NCI-H774 (cell line): Measurements from ENCODE around the gene AKR1C4.
"Not testable (repeated sequence)": the region's sequence is repeated elsewhere in the genome, so short reads cannot be mapped to it uniquely, and the experiment has no call there.

Experiments used
- DNase-seq: peaks from one replicate; lab custom pipeline; 2025; lab: John Stamatoyannopoulos, UW

AKR1C4 gene

DNA sequence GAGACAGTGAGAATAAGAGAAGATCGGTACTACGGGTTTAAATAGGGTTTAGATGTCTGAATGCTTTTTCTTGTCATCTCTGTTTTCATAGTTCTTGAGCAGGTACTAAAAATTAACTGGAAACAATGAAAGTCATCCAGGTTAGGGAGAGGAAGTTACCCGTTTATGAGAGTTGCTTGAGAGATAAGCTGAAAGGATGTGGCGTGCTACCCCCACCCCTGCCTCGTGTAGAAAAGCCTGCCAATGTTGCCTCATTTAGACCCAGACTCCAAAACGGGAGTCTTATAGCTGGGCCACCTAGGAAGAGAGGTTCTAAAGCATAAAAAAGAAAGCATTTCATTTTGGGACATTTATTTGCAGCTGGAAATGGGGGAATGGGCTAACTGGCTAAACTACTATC, 10.2 kb downstream of the AKR1C4 start:
- no peak for DNase-seq

DNA sequence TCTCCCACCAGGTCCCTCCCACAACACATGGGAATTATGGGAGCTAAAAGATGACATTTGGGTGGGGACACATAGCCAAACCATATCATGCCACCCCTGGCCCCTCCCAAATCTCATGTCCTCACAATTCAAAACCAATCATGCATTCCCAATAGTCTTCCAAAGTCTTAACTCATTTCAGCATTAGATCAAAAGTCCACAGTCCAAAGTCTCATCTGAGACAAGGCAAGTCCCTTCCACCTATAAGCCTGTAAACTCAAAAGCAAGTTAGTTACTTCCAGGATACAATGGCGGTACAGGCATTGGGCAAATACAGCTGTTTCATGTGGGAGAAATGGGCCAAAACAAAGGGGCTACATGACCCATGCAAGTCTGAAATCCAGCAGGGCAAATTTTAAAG, 13.1 kb downstream of the AKR1C4 start:
- not testable (repeated sequence) for DNase-seq

DNA sequence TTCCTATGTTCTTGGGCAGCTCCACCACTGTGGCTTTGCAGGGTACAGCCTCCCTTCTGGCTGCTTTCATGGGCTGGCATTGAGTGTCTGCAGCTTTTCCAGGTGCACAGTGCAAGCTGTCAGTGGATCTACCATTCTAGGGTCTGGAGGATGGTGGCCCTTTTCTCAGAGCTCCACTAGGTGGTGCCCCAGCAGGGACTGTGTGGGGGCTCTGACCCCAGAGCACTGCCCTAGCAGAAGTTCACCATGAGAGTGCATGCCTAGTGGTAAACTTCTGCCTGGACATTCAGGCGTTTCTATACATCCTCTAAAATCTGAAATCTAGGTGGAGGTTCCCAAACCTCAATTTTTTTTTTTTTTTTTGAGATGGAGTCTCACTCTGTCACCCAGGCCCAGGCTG, 13.6 kb downstream of the AKR1C4 start:
- not testable (repeated sequence) for DNase-seq

DNA sequence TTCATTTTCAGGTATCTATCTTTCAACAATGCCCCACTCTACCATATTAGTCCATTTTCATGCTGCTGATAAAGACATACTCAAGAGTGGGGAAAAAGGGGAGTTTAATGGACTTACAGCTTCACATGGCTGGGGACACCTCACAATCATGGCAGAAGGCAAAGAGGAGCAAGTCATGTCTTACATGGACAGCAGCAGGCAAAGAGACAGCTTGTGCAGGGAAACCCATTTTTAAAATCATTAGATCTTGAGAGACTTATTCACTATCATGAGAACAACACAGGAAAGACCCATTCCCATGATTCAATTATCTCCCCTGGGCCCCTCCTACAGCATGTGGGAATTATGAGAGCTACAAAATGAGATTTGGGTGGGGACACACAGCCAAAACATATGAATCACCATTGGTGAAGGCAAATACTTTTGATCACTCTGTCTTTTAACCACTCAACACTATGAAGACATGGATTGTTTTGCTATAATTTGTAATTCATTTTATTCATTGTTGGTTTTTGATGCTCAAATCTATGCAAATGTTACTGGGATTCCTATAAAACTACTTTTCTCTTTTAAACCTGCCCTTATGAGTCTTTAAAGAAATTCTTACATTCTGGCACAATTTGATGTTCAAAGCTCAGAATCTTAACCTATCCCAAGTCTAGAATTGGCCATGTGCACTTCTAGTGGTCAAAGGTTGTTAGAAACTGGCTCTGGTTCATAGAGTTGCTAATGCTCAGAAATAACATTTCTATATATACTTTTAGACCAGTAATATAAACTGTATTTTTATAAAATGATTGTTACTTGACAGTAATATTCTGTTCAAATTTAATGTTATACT, 15.3 kb downstream of the AKR1C4 start:
- DNase-seq = no peak

DNA sequence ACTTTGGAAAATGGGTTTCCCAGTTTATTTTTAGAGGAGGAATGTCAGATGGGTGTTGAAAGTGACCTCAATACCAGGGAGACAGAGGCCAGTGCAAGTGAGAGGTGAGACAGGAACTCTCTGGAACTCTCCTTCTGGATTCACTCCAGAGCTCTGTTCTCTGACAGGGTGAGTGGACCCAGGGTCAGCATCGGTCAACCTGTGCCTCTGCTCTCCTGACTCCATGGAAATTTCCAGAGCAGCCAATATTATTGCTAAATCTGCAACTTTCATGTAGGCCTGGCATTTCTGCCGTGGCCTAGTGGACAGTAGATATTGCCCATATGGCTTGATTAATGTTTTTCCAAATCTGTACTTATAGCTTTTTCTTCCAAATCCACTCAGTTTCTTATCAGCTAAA, 20.2 kb downstream of the AKR1C4 start:
- no peak for DNase-seq

DNA sequence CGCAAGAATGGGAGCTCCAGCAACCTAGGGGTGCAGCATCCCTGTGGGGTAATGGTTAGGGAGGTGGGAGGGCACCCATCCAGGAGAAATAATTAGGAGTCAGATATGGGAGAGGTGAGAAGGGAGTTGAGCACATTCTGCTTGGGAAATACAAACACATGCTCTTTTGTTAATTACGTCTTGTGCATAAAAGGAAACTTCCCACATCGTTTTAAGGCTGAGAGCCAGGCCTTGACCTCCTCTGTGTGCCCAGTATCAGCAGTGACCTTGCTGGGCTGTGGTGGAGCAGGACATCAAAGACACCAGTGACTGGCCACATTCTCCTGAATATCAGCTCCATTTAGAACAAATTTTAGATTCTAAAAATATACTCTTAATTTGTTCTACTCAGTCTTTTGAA, 22.6 kb downstream of the AKR1C4 start:
- DNase-seq = no peak

DNA sequence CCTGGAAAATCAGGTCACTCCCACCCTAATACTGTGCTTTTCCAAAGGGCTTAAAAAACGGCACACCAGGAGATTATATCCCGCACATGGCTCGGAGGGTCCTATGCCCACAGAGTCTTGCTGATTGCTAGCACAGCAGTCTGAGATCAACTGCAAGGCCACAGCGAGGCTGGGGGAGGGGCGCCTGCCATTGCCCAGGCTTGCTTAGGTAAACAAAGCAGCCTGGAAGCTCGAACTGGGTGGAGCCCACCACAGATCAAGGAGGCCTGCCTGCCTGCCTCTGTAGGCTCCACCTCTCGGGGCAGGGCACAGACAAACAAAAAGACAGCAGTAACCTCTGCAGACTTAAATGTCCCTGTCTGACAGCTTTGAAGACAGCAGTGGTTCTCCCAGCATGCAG, 26.3 kb downstream of the AKR1C4 start:
- not testable (repeated sequence) for DNase-seq

DNA sequence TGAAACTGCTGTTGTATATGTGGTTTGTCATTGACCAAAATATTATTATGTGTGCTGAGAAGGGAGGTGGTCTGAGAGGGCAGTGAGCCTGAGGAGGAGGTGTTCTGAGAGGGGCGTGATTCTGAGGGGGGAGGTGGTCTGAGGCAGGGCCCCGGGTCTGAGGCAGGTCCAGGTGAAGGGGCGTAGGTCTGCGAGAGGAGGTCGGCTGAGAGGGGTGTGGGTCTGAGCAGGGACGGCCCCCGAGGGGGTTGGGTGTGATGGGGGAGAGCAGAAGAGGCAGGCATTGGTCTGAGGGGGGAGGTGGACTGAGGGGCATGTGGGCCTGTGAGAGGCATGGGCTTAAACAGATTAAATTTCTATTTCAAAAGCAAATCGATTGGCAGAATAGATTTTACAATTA, 32.4 kb downstream of the AKR1C4 start:
- no peak for DNase-seq

DNA sequence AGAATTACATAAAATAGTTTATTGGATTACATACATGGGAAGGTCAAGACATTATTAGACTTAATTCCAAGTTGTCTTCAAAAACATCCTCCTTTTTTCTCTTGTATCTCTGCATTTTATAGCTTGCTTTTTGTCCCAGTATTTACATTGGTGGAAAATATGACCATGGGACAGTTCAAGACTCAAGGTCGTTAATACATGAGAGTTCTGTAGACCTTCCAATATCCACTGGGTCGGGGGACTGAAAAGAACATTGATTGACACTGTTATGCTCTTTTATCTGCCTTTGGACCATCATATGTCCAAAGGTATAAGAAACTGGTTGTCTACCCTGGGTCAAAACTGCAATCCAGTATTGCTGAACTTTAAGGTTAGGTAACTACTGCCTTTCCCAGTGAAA, 36.7 kb downstream of the AKR1C4 start:
- no peak for DNase-seq

DNA sequence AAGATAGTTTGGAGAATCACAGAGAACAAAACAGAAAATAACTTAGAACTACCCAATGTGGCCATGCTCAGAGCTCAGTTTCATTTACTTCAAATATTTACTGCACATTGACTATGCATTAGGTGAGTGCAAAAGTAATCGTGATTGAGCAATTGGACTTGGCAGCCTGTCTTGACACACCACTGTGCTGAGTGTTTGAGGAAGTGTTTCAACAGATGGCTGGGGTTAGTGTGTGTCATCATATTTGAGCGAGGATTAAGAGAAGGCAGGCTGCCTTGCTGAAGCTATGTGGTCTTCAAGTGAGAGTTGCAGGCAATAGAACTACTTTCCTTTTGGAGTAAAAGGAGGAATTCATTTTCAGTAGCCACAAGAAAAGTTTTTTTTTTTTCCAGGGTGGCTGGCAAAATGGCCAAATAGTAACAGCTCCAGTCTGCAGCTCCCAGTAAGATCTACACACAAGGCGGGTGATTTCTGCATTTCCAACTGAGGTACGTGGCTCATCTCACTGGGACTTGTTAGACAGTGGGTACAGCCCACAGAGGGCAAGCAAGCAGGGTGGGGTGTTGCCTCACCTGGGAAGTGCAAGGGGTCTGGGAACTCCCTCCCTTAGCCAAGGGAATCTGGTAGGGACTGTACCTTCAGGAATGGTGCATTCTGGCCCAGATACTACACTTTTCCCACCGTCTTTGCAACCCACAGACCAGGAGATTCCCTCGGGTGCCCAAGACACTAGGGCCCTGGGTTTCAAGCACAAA, 37.6 kb downstream of the AKR1C4 start:
- no peak for DNase-seq

DNA sequence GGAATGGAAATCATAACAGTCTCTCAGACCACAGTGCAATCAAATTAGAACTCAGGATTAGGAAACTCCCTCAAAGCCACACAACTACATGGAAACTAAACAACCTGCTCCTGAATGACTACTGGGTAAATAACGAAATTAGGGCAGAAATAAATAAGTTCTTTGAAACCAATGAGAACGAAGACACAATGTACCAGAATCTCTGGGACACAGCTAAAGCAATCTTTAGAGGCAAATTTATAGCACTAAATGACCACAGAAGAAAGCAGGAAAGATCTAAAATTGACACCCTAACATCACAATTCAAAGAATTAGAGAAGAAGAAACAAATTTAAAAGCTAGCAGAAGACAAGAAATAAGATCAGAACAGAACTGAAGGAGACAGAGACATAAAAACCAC, 40.9 kb downstream of the AKR1C4 start:
- DNase-seq = not testable (repeated sequence)

DNA sequence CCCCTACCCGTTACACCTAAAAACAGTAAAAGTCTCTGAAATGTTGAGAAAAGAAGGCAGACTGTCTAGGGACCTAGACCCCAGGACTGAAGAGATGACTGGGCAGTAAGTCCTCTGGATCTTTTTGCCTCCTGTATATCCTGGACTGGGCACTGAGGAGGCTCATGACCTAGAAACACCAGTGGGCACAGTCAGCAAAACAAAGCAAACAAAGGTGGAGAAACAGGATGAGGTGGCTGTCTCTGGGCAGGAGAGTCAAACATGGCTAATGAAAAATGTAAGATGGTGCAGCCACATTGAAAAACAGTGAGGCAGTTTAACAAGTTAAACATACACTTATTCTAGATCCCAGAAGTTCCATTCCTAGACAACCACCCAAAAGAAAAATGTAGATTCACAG, 45.9 kb downstream of the AKR1C4 start:
- no peak for DNase-seq

DNA sequence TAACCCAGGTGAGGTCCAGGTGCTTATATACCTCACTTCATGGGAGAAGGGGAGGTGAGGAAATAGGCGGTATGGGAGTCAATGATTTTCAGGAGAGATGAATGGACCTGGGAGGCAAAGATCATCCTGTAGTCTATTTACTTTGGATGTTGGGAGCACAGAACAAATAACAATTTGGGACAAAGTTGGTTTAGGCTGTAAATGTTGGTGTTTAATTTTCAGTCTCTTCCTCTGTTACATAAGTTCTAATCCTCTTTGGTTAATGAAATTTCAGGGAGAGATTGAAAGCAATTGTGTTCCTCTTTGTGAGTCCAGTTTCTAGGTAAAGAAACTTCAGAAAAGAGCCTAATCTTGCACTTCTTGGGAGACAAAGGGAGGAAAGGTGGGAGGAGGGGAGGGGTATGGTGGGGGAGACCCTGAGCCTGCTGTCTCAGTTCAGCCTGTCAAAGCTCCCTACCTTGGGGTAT, 46.9 kb downstream of the AKR1C4 start:
- DNase-seq = no peak

DNA sequence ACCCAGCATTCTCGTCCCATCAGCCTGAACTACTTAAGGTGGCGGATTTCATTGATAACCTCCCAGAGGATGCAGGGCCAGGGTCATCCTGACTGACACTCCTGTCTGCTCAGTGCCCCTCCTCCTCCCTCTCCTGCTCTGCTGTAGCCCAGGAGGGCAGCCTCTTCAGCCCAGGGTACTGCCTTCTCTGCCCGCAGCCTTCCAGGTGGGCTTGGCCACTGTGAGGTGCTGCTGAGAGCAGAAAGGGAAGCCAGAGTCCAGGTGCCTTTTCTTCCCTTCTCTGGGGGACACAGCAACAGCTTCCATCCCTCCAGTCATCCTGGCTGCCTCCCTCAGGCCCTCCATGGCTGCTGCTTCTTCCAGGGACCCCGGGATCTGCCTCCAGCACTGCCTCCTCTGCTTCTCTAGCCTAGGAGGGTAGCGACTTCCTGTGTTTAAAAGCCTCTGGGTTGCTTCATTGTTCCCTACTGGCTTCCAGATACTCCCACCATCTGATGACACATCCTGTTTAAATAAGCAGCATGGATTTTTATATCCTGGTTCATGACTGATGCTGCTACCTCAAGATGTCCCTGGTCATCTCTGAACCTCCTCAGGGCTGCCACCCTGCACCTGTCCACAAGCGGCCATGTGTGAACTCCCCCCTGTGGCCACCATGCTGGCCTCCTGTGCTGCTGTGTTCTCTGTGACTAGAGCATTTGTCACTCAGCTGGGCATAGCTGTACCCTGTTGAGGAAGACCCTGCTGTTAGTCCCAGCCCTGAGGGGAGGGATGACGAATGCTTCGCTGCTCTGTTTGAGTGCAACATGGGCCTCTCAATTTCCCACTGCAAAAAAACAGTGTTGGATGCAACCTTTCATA, 55.8 kb downstream of the AKR1C4 start:
- DNase-seq = no peak

DNA sequence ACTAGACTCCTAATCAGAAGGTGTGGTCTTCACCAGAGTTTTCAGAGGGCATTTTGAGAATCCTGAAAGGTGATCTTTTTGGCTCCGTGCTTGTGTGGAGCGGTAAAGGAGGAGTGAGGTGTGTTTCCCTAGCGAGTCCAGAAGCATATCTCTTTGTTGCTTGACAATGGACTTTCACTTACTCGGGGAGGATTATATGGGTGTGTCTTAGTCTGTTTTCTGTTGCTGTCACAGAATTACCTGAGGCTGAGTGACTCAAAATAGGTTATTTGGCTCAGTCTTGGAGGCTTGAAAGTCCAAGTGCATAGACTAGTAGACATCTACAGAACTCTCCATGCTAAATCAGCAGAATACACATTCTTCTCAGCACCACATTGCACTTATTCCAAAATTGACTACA, 57.9 kb downstream of the AKR1C4 start:
- DNase-seq = no peak

DNA sequence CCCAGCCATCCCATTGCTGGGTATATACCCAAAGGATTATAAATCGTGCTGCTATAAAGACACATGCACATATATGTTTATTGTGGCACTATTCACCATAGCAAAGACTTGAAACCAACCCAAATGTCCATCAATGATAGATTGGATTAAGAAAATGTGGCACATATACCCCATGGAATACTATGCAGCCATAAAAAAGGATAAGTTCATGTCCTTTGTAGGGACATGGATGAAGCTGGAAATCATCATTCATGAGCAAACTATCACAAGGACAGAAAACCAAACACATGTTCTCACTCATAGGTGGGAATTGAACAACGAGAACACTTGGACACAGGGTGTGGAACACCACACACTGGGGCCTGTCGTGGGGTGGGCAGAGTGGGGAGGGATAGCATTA, 61.1 kb downstream of the AKR1C4 start:
- DNase-seq = not testable (repeated sequence)

DNA sequence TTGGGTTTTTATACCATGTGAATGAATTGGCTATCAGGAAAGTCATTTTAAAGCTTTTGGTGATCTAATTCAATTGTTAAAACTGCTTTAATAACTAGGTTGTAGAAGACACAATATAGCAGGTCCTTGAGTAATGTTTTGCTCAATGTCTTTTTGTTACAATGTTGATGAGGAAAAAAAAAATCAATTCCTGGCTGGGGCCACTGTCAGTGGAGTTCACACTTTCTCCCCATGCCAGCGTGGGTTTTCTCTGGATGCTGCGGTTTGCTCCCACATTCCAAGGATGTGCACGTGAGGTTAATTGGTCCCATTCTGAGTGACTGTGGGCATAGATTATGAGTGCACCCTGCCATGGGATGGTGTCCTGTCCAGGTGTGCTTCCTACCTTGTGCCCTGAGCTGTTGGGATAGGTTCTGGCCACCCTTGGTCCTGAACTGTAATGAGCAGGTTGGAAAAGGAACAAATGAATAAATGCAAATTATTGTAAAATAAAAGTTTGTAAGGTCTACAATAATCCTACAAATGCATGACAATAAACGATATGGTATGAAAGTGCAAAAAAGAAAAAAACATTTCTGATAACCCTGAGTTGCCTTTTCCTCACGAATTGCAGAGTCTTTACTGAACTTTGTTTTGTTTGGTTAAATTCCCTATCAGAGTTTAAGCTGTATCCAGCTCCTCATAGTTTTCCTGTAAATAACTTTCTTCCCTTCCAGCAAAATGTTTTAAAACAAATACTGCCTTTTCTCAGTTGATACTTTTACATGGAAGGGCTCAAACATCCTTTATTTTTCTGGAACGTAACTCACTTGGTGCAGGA, 62.7 kb downstream of the AKR1C4 start:
- DNase-seq = no peak

DNA sequence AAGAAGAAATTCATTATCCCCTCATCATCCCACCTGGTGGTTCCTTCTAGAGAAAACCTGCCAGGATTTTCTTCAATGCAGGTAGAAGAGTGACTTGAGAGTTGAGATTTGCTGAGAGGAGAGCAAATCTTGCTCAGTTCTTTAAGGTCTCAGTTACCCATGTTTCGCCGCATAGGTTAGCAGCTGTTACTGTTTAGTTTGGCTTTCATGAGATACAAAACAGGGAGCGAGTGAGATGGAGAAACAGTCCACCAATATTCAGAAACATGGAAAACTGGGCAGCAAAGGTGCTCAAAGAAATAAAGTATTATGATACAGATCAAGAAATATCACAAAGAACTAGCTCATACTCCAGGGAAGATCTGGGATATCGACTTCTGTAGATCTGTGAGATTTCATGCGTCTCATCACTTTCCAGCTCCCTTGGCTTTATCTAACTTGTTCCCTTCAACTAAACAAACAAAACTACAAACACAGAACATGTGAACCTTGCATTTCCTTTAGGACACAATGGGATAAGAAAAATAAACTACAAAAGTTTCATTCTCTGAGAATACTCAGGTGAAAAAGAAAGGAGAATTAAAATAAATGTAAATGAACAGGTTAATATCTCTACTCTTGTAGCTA, 63.4 kb downstream of the AKR1C4 start:
- no peak for DNase-seq

DNA sequence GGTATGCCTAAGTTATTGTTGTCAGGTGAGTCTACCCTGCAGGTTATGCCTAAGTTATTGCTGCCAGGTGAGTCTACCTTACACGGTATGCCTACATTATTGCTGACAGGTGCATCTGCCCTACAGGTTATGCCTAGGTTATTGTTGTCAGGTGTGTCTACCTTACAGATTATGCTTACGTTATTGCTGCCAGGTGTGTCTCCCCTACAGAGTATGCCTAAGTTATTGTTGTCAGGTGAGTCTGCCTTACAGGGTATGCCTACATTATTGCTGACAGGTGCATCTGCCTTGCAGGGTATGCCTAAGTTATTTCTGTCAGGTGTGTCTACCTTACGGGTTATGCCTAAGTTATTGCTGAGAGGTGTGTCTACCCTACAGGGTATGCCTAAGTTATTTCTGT, 64.2 kb downstream of the AKR1C4 start:
- no peak for DNase-seq

DNA sequence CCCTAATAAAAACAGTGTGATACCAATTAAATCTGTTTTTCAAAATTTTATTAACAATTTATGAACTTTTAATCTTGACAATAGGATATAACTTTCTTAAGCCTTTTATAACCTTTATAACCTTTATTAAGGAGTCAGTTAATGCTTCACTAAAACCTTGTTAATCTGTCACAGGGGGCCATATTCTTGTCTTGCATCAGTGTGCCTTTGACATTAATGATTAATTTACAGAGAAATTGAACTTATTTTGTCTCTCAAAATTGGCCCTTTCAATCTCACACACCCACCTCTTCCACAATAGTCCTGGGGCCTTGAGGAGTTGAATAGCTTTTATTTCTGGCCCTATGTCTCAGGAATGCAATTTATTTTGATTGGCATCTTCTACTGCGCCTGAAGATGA, 68.5 kb downstream of the AKR1C4 start:
- DNase-seq = no peak

DNA sequence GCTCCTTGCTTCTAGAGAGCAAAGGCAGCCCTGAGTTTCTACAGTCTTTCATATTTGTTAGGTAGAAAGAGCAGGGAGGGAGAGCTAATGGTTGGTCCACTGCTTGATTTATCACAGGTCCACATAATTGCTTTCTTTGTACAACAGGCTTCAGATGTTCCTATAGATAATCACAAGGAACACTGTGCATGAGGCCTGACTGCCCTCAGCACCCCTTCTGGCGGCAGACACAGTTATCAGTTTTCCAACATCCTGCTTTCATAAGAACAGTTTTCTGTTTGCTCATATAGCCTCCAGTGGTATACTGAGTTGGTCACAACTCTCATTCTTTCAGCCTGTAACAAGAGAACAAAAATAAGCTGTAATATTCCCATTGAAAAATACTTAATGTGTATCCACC, 69.7 kb downstream of the AKR1C4 start:
- no peak for DNase-seq
